AG04449 (cell line): ENCODE results near the gene KCTD13.
"Not testable (repeated sequence)": the region's sequence is repeated elsewhere in the genome, so short reads cannot be mapped to it uniquely, and the experiment has no call there.

Experiments
- CTCF ChIA-PET: fragments of 350-600 bp; formaldehyde crosslinking; extraction: SDS; loops from one replicate; lab custom pipeline; 2021; ENCODE audit warnings: antibody characterized with exemption; lab: Yijun Ruan, JAX
- POLR2A ChIA-PET: fragments of 400-600, 350-600 bp; formaldehyde crosslinking; extraction: SDS; loops from one replicate; lab custom pipeline; 2020; ENCODE audit warnings: antibody characterized with exemption, inconsistent platforms; lab: Yijun Ruan, JAX
- DNase-seq: peaks from one replicate; pipeline ENCODE4 v3.0.0-alpha.2; 2010; ENCODE audit warnings: low read depth, low spot score
- H3K4me3 ChIP-seq: 2 replicates; pipeline ENCODE4 v1.5.1; 2011; ENCODE audit warnings: low read depth, mild to moderate bottlenecking, control low read depth, low read length
- TF ChIP-seq, protein P1 (sequence below): IDR thresholded peaks from one replicate; pipeline ENCODE4 v1.5.1; 2011; ENCODE audit warnings: mild to moderate bottlenecking, moderate library complexity, low read length, control low read depth, inconsistent platforms; ENCODE audit not compliant: insufficient read depth; ENCODE audit errors: missing control alignments

Gene KCTD13

DNA sequence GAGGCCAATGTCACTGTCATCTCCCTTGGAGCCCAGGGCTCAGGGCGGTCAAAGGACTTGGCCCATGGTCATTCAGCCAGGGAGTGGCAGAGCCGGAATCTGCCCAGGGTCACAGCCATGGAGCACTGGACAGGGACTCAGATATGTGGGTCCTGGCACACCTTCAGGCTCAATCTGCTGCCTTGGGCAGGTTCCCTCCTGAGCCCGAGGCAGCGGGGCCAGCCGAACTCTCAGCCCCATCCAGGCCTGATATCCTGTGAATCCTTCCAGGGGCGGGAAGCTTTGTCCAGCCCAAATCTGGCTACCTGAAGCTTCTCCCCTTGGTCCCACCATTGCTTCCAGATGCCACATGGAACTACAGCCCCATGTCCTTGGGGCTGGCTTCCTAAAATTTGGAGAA is 50.8 kb downstream of the KCTD13 start:
- ChIA-PET POLR2A (no interaction called here), CTCF (no interaction called here)
- no peak overlapping the region for H3K4me3 ChIP-seq
- TF ChIP-seq, protein P1, sequence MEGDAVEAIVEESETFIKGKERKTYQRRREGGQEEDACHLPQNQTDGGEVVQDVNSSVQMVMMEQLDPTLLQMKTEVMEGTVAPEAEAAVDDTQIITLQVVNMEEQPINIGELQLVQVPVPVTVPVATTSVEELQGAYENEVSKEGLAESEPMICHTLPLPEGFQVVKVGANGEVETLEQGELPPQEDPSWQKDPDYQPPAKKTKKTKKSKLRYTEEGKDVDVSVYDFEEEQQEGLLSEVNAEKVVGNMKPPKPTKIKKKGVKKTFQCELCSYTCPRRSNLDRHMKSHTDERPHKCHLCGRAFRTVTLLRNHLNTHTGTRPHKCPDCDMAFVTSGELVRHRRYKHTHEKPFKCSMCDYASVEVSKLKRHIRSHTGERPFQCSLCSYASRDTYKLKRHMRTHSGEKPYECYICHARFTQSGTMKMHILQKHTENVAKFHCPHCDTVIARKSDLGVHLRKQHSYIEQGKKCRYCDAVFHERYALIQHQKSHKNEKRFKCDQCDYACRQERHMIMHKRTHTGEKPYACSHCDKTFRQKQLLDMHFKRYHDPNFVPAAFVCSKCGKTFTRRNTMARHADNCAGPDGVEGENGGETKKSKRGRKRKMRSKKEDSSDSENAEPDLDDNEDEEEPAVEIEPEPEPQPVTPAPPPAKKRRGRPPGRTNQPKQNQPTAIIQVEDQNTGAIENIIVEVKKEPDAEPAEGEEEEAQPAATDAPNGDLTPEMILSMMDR = no peak
- DNase-seq = no peak

DNA sequence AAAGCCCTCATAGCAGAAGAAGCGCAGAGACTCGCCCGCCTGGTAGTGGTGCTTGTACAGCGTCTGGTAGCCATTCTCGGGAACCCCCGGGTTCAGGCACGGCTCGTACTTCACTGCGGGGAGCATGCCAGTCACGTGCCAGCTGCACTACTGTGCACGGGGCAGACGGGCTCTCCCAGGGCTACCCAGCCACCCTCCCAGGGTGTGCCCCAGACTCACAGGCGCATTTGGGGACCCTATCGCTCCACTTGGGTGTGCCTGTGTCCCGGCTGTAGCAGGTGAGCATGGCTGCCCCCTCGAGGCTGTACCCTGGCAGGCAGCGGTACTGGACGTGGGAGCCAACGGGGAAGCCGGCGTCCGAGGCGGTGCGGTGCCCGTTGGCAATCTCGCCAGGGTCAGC is 52.7 kb downstream of the KCTD13 start:
- ChIA-PET POLR2A (interaction anchor here (0.8 kb wide), 1 partner anchor 11 kb away, joined by 3 read pairs; no protein-coding TSS in a partner anchor), CTCF (interaction anchor here (1.3 to 1.8 kb wide), 2 partner anchors 10 to 25 kb away, joined by 7 read pairs; partner anchors contain the start of gene CDIPT)
- H3K4me3 ChIP-seq = no peak overlapping the region
- TF ChIP-seq, protein P1 = no peak
- no peak for DNase-seq

DNA sequence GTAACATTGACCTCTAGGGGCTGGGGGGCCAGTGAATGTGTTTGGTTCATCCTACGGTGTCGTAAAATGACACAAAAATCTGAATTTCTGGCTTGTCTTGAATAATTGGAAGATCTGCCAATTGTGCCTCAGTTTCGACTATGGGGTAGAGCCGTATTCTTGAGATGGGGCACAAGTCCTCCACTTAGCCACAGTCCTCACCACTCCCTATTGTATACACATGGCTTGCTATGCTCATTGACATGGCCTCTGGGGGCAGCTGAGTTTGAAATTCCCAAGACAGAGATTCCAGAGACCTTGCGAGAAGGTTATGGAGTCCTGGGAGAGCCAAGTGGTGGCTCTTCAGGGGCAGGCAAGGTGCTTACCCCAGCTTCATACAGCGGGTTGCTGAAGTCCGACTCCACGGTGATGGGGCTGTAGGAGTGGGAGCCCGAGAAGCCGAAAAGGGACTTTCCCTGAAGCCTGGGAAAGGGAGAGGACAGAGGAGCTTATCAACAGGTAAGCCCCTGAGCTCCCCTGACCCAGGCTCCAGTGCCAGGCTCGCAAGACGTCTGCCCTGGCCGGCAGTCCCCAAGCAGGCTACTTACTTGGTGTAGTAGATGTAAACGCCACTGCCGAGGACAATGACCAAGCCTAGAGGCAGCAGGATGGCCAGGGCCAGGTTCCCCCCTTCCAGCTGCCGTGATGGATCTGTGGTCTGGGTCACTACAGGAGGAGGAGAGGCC is 54.0 kb downstream of the KCTD13 start:
- no peak for DNase-seq
- H3K4me3 ChIP-seq = no peak overlapping the region
- POLR2A ChIA-PET = no interaction called here
- TF ChIP-seq, protein P1 = no peak
- CTCF ChIA-PET = interaction anchor here (1.0 to 1.8 kb wide), 2 partner anchors 9 to 161 kb away, joined by 3 to 7 read pairs; partner anchors contain the start of gene CDIPT

DNA sequence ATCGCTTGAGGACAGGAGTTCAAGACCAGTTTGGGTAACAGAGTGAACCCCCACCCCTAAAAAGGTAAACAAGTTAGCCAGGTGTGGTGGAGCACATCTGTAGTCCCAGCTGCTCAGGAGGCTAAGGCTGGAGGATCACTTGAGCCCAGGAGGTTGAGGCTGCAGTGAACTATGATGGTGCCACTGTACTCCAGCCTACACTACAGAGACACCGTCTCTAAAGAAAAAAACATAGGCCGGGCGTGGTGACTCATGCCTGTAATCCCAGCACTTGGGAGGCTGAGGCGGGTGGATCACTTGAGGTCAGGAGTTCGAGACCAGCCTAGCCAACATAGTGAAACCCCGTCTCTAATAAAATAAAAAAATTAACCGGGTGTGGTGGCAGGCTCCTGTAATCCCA is 57.0 kb downstream of the KCTD13 start:
- POLR2A ChIA-PET, DNase-seq, CTCF ChIA-PET, H3K4me3 ChIP-seq: not testable (repeated sequence)

DNA sequence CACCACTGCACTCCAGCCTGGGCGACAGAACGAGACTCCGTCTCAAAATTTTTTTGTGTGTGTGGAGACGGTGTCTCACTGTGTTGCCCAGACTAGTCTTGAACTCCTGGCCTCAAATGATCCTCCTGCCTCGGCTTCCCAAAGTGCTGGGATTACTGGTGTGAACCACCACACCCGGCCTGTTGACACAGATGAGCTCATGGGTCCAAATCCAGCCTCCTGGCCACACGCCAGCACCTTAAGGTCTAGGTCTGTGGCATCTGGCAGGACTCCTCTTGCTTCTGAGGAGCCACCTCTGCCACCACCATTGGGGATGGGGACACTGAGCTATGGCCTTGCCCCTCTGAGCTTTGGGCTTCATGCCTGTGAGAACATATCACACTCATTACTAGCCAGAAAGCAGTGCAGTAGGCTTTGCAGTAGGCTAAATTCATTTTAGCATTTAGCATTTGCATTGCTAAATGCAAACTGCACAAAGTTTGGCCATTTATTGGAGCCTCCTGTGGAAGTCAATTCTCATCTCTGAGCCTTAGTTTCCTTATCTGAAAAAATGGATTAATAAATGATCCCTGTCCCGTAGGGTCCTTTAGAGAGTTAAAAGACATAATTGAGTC is 57.5 kb downstream of the KCTD13 start:
- DNase-seq = no peak
- POLR2A ChIA-PET = no interaction called here
- H3K4me3 ChIP-seq = no peak overlapping the region
- TF ChIP-seq, protein P1 = no peak
- CTCF ChIA-PET = no interaction called here

DNA sequence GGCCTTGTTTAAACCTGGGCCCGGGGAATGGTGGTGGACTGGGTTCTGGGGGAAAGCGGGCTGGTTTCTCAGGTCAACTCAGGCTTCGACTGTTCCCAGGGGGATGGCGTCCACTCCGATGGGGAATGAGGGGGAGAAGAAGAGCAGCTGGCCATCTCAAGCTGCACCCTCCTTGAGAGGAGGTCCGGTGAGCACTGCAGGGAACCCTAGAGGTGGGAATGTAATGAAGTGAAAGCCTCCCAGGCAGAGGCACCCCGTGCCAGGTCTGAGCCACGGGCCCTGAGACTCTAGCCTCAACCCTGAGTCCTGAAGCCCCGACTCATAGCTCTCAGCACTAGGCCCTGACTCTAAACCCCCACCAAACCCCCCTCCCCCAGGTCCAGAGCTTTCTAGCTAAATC is 61.8 kb downstream of the KCTD13 start:
- no peak for DNase-seq
- TF ChIP-seq, protein P1 = no peak
- CTCF ChIA-PET = interaction anchor here (1.1 to 2.1 kb wide), 5 partner anchors 10 to 165 kb away, joined by 3 to 5 read pairs (median 4); no protein-coding TSS in a partner anchor
- no peak overlapping the region for H3K4me3 ChIP-seq
- POLR2A ChIA-PET = interaction anchor here (2.0 kb wide), 1 partner anchor 97 kb away, joined by 4 read pairs; the partner anchor contains the start of gene TMEM219
